Heart right ventricle (tissue), 16 donors: ENCODE measurements around the gene GJD2. TPM values are rescaled to one million over a fixed set of nuclear protein-coding genes. Genes with fewer than 3 reads are reported as not detected.

Source experiments
- ATAC-seq, 8 donors: fragments of 200-7000 bp; cut with Tn5 transposase; one replicate each; pipeline ENCODE4 v1.9.1; 2020; ENCODE audit warnings: mild to moderate bottlenecking in 8 of 8, moderate library complexity in 8 of 8, moderate number of reproducible peaks in 1 of 8
- DNase-seq, 2 donors: peaks; one replicate each; pipeline ENCODE4 v3.0.0-alpha.2; 2020
- H3K27ac ChIP-seq, 10 donors: fragments of 200-600 bp; sonication (generic) in 2 of 10; one replicate each; pipeline versions ENCODE4 v1.5.0 to v1.8.0; 2020 to 2022; ENCODE audit warnings: mild to moderate bottlenecking in 3 of 10
- H3K27me3 ChIP-seq, 7 donors: fragments of 200-600 bp; one replicate each; pipeline ENCODE4 v1.8.0; 2021 to 2022; ENCODE audit warnings: mild to moderate bottlenecking in 2 of 7
- H3K36me3 ChIP-seq, 9 donors: fragments of 200-600 bp; sonication (generic) in 1 of 9; one replicate each; pipeline versions ENCODE4 v1.5.0 to v1.8.0; 2020 to 2022; ENCODE audit warnings: mild to moderate bottlenecking in 2 of 9
- H3K4me1 ChIP-seq, 9 donors: fragments of 200-600 bp; sonication (generic) in 1 of 9; one replicate each; pipeline versions ENCODE4 v1.5.0 to v1.8.0; 2020 to 2022; ENCODE audit warnings: mild to moderate bottlenecking in 4 of 9
- H3K4me3 ChIP-seq, 10 donors: fragments of 200-600 bp; sonication (generic) in 2 of 10; one replicate each; pipeline versions ENCODE4 v1.5.0 to v1.8.0; 2020 to 2022; ENCODE audit warnings: mild to moderate bottlenecking in 7 of 10, moderate library complexity in 2 of 10
- H3K9me3 ChIP-seq, 11 donors: fragments of 200-600 bp in 10 of 11; sonication (generic) in 2 of 11; one replicate each; pipeline versions ENCODE4 v1.5.0 to v1.8.0; 2013 to 2022; ENCODE audit warnings: mild to moderate bottlenecking in 2 of 11, control low read depth in 1 of 11, moderate library complexity in 1 of 11
- CTCF ChIP-seq, 9 donors: fragments of 200-600 bp; sonication (generic) in 2 of 9; IDR thresholded peaks; one replicate each; pipeline versions ENCODE4 v1.5.0 to v1.8.0; 2021 to 2022; ENCODE audit warnings: antibody characterized with exemption in 9 of 9, mild to moderate bottlenecking in 5 of 9, moderate library complexity in 1 of 9
- WGBS, 2 donors: extraction: QIAGEN DNeasy Blood & Tissue Kit; methylation state at CpG; one replicate each; pipeline ENCODE4 v1.1.7; 2013; ENCODE audit warnings: inconsistent platforms in 1 of 2; 5-methylcytosine and 5-hydroxymethylcytosine counted together
- intact Hi-C, 10 donors: fragments of 100-400 bp; cut with DNase I; formaldehyde crosslinking; loops; one replicate each; pipeline versions ENCODE4 v1.11.1 to v1.14.2; 2022
- polyA plus RNA-seq, 2 donors: library from polyadenylated mRNA; stranded (reverse); fragments of 200-250 nt; gene quantifications; one replicate each; pipeline ENCODE4 v1.2.3, GENCODE V29; 2013
- total RNA-seq, 10 donors: library from RNA; stranded (reverse); fragmentation: NEBNext Ultra II Directional in 3 of 10; extraction: Animal tissue kit (Norgen Biotek cat#: 25700) in 3 of 10; gene quantifications; one replicate each; pipeline versions ENCODE4 v1.2.1 to v1.2.4, GENCODE V29; 2021 to 2023
- donor health status: Arrhythmogenic right ventricular cardiomyopathy.
- donor health status: ischemic (EF 13 %, LVEDD 7.1; RV severe dilation, severe dysfunction).
- donor health status: healthy with polysubstance abuse.
- donor health status: DM: no; HTN: yes; CAD: no.
- donor health status: DM: no; HTN: no; CAD: no.
- donor health status: ischemic (EF 25% LVEDD 6.9; RV normal size, moderate dysfunction).
- donor health status: ischemic (EF 25% LVEDD 5.7; RV mildly dilated, moderate dysfunction).
- donor health status: healthy.
- donor health status: DM: yes; HTN: yes; CAD: no.
- donor health status: Ischemic cardiomyopathy.
- donor health status: ischemic (EF 35%, LVEDD 5.7; RV mildly dilated, moderate dysfunction).
- donor health status: nonischemic (EF 11% LVEDD 7.7; RV severe dilation, severe dysfunction).
- donor health status: DM: yes; HTN: yes; CAD: no.
- donor health status: PGD.
- donor health status: ischemic (EF 29% LVEDD 5.4; RV normal size, mild dysfunction).
- donor health status: nonischemic (EF 23%, LVEDD 6.1; RV moderate dilation, normal function).

GJD2 gene
- total and polyA plus RNA-seq, 12 donors, result 0.01 to 0.13 (median 0.08) TPM; not detected in 7

DNA sequence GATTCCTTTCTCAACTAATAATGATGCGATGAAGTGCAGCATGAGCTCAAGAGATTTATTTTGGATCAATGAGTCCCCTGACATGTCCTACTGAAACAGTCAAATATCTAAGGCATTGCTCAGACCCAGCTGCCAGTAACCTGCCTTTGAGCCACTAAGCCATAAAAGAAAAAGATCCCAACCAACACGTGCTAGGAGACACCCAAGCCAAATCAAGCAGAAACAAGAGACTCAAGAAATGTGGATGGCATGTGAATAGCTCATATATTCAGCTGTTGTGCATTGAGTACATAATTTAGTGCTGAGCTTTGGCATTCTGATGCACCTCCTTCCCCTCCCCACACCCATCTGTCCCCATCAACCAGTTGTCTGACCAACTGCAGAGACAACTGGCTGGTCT is 29.2 kb downstream of the GJD2 start:
- no peak for DNase-seq
- H3K36me3 ChIP-seq, result no peaks in the 10 kb centered on the region
- H3K4me1 ChIP-seq, result peaks cover 0 to 35% (median 24%) of the 10 kb centered on the region in 9 donors
- H3K4me3 ChIP-seq, result no peak overlapping the region
- peaks cover 0 to 11% (median 0%) of the 10 kb centered on the region in 7 donors for H3K27me3 ChIP-seq
- peaks cover 0 to 3% (median 0%) of the 10 kb centered on the region in 11 donors for H3K9me3 ChIP-seq
- no peak overlapping the region for H3K27ac ChIP-seq
- intact Hi-C loops, result loop anchor here in 1 of 10 donors (10.0 kb wide), 1 partner anchor 59 kb away; no protein-coding TSS in a partner anchor
- TF ChIP-seq CTCF (IDR thresholded peaks at IDR 0.05), result no peak
- WGBS, 2 donors, result 65 to 67% methylated on average over 2 of the region's 2 CpGs
- no peak for ATAC-seq

DNA sequence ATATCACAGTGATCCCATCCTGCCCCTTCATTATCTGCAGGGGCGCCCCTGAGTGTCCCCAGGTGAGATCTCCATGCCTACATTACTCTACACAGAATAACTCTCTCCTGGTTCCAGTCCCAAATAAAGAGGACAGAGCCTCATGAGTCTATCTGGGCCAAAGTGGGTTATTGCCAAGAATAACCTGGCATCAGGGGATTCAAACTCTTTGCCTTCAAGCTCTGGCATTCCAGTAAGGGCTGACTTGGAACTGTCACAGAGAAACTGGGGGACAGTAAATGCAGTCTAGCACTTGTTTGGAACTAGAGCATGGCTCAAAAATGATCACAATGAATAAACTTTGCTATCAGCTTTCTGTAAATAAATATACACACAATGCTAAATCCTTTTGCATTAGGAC is 30.3 kb downstream of the GJD2 start:
- peaks cover 0 to 46% (median 24%) of the 10 kb centered on the region in 9 donors for H3K4me1 ChIP-seq
- H3K27ac ChIP-seq, result peak overlapping the region in 1 of 10 donors; percentile 53
- no peak for TF ChIP-seq CTCF (IDR thresholded peaks at IDR 0.05)
- 48 to 58% methylated on average over 1 of the region's 1 CpG for WGBS, 2 donors
- DNase-seq, result no peak
- ATAC-seq, result peak in 1 of 8 donors; percentile 33
- no peaks in the 10 kb centered on the region for H3K36me3 ChIP-seq
- no peak overlapping the region for H3K4me3 ChIP-seq
- H3K27me3 ChIP-seq, result peaks cover 0 to 11% (median 0%) of the 10 kb centered on the region in 7 donors
- H3K9me3 ChIP-seq, result peaks cover 0 to 3% (median 0%) of the 10 kb centered on the region in 11 donors
- intact Hi-C loops, result loop anchor here in 2 of 10 donors (5.0 to 10.0 kb wide), 2 partner anchors 60 to 63 kb away; no protein-coding TSS in a partner anchor

DNA sequence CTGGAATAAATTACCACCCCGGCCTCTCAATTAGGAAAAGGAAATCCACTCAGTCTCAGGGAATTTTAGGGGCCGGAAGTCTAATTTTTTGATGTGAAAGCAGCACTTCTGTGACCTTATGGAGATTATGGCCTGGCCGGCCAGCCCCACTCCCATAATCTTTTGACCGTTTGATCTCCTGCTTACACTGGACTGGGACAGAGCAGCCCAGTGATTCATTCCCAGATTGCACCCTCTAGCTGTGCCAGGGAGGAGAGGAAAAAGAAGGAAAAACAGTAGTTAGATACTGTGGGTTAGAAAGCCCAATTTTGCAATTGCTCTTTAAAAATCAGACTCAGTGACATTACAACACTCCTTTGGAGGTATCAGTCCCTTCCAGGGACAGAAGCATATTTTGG is 32.4 kb downstream of the GJD2 start:
- 4 to 10% methylated on average over 4 of the region's 4 CpGs for WGBS, 2 donors
- no peak for DNase-seq
- H3K36me3 ChIP-seq, result no peaks in the 10 kb centered on the region
- TF ChIP-seq CTCF (IDR thresholded peaks at IDR 0.05), result peak in 2 of 9 donors; percentile 8 to 27
- peaks cover 0 to 3% (median 0%) of the 10 kb centered on the region in 11 donors for H3K9me3 ChIP-seq
- H3K27ac ChIP-seq, result peak overlapping the region; percentile 66 to 87 (median 78)
- H3K27me3 ChIP-seq, result peaks cover 0 to 11% (median 0%) of the 10 kb centered on the region in 7 donors
- ATAC-seq, result peak in 6 of 8 donors; percentile 20 to 67 (median 50)
- intact Hi-C loops, result loop anchor here in 2 of 10 donors (5.0 to 10.0 kb wide), 2 partner anchors 62 to 65 kb away; no protein-coding TSS in a partner anchor
- peaks cover 0 to 64% (median 31%) of the 10 kb centered on the region in 9 donors for H3K4me1 ChIP-seq
- peak overlapping the region in 7 of 10 donors; percentile 9 to 40 (median 23) for H3K4me3 ChIP-seq

GRCh38 chr15:34721802-34722438 is 32.9 kb downstream of the GJD2 start:
- TF ChIP-seq CTCF (IDR thresholded peaks at IDR 0.05), result no peak
- peaks cover 0 to 11% (median 0%) of the 10 kb centered on the region in 7 donors for H3K27me3 ChIP-seq
- peaks cover 0 to 2% (median 0%) of the 10 kb centered on the region in 11 donors for H3K9me3 ChIP-seq
- DNase-seq, result peak; percentile 68 to 70
- peak; percentile 88 to 96 (median 94) for ATAC-seq
- H3K4me1 ChIP-seq, result peaks cover 0 to 68% (median 34%) of the 10 kb centered on the region in 9 donors
- WGBS, 2 donors, result 3% methylated on average over 26 to 30 of the region's 30 CpGs
- intact Hi-C loops, result loop anchor here in 2 of 10 donors (5.0 to 10.0 kb wide), 2 partner anchors 63 to 65 kb away; no protein-coding TSS in a partner anchor
- peak overlapping the region in 7 of 10 donors; percentile 9 to 40 (median 23) for H3K4me3 ChIP-seq
- H3K36me3 ChIP-seq, result no peaks in the 10 kb centered on the region
- H3K27ac ChIP-seq, result peak overlapping the region; percentile 66 to 87 (median 78)
